ENCODE data around the gene CCDC60.

DNA sequence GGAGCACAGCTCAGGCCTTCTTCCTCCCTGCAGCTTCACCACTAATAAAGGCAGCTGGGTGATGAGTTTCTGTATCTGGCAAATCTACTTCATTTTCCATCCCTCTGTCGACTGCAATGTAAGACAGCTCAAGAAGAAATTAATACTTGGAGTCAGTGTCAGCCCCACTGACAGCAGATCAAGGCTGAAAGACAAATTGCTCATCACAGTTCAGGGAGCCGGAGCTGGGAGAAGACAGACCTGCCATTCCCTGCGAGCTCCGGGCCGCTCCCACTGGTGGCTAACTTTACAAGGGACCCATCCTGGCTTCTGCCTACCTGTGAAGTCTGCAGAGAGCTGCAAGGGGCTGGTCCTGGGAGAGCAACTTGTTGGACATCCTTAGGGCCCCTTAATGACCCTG is 49.8 kb downstream of the CCDC60 start:
- TF ChIP-seq, protein P1, sequence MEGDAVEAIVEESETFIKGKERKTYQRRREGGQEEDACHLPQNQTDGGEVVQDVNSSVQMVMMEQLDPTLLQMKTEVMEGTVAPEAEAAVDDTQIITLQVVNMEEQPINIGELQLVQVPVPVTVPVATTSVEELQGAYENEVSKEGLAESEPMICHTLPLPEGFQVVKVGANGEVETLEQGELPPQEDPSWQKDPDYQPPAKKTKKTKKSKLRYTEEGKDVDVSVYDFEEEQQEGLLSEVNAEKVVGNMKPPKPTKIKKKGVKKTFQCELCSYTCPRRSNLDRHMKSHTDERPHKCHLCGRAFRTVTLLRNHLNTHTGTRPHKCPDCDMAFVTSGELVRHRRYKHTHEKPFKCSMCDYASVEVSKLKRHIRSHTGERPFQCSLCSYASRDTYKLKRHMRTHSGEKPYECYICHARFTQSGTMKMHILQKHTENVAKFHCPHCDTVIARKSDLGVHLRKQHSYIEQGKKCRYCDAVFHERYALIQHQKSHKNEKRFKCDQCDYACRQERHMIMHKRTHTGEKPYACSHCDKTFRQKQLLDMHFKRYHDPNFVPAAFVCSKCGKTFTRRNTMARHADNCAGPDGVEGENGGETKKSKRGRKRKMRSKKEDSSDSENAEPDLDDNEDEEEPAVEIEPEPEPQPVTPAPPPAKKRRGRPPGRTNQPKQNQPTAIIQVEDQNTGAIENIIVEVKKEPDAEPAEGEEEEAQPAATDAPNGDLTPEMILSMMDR (conservative IDR thresholded peaks at IDR 0.05; ENCODE audit: low read depth, low read length): no peak
- TF ChIP-seq EZH2 (IDR thresholded peaks at IDR 0.05; ENCODE audit: borderline replicate concordance, low read depth, low read length, poor library complexity, severe bottlenecking): no peak

Measured in A673 (cell line).